HepG2 (cell line): Measurements from ENCODE around the gene PLOD2. TPM values are rescaled to one million over a fixed set of nuclear protein-coding genes. Genes with fewer than 3 reads are reported as not detected.

ENCODE experiments used
- ATAC-seq: fragments of 200-7000 bp; cut with Tn5 transposase; 3 replicates; pipeline ENCODE4 v1.9.1; 2020; ENCODE audit warnings: mild to moderate bottlenecking, moderate library complexity
- BruUV-seq: library from RNA; stranded (reverse); fragments of 400-500 nt; replicated peaks from 2 replicates; lab custom pipeline; 2021; lab: Mats Ljungman, UMichigan
- CTCF ChIA-PET: fragments of 300-600 bp; formaldehyde crosslinking; extraction: SDS; loops from one replicate; lab custom pipeline; 2021; ENCODE audit warnings: low total read pairs, inconsistent platforms, low intra/inter-chr PET ratio; lab: Yijun Ruan, JAX
- POLR2A ChIA-PET: fragments of 350-600 bp; sonication (Branson Sonifier 250); formaldehyde crosslinking; loops from one replicate; lab custom pipeline; 2020; ENCODE audit warnings: antibody characterized with exemption, inconsistent platforms; lab: Yijun Ruan, JAX
- DNase-seq: peaks from one replicate; pipeline ENCODE4 v3.0.0-alpha.2; 2015; ENCODE audit warnings: low spot score
- FAIRE-seq: peaks from 3 replicates; lab custom pipeline; 2011; peaks lifted over from hg19 to GRCh38; lab: Jason Lieb, UNC
- H2AFZ ChIP-seq: one replicate; pipeline ENCODE4 v1.6.1; 2011; ENCODE audit warnings: low read length, inconsistent platforms
- H3K27ac ChIP-seq: fragments of 300-600 bp; 3 replicates; pipeline ENCODE4 v1.8.0; 2011; ENCODE audit warnings: mixed run types, mild to moderate bottlenecking, mixed read lengths, low read length, inconsistent platforms; ENCODE audit not compliant: insufficient read depth; ENCODE audit errors: extremely low read length
- H3K27me3 ChIP-seq, 2 experiments: fragments of 200-600 bp in 1 of 2; 2 replicates in 1 of 2; 3 replicates in 1 of 2; pipeline versions ENCODE4 v1.6.0 to v1.8.0; 2011; ENCODE audit warnings: low read length in 2 of 2, mild to moderate bottlenecking in 2 of 2, moderate library complexity in 2 of 2, inconsistent platforms in 1 of 2; ENCODE audit not compliant: insufficient read depth in 2 of 2, control insufficient read depth in 1 of 2
- H3K36me3 ChIP-seq, 2 experiments: fragments of 200-600 bp in 1 of 2; replicated peaks in 1 of 2; 2 replicates in 1 of 2; 3 replicates in 1 of 2; pipeline versions ENCODE4 v1.5.1 to v1.8.0; 2011; ENCODE audit warnings: low read length in 2 of 2, inconsistent platforms in 1 of 2; ENCODE audit not compliant: insufficient read depth in 2 of 2, control insufficient read depth in 1 of 2
- H3K4me1 ChIP-seq: 2 replicates; pipeline ENCODE4 v1.5.1; 2012; ENCODE audit warnings: low read length, inconsistent platforms; ENCODE audit not compliant: insufficient read depth
- H3K4me2 ChIP-seq: 2 replicates; pipeline ENCODE4 v1.6.0; 2011; ENCODE audit warnings: low read depth, low read length, inconsistent platforms
- H3K4me3 ChIP-seq, 3 experiments: fragments of 200-600 bp in 1 of 3; sonication (generic), shearing (Covaris generic) in 1 of 3; replicated peaks in 1 of 3; 2 replicates each; pipeline ENCODE4 v1.5.1; 2011 to 2016; ENCODE audit warnings: low read length in 3 of 3, inconsistent platforms in 2 of 3, low read depth in 2 of 3, mild to moderate bottlenecking in 2 of 3, control low read depth in 1 of 3, mixed read lengths in 1 of 3; ENCODE audit not compliant: insufficient read depth in 1 of 3
- H3K79me2 ChIP-seq: one replicate; pipeline ENCODE4 v1.6.1; 2011; ENCODE audit warnings: low read length, inconsistent platforms; ENCODE audit not compliant: insufficient read depth
- H3K9ac ChIP-seq: 2 replicates; pipeline ENCODE4 v1.6.0; 2011; ENCODE audit warnings: mild to moderate bottlenecking, low read depth, low read length, inconsistent platforms; ENCODE audit not compliant: insufficient read depth
- H3K9me3 ChIP-seq: 2 replicates; pipeline ENCODE4 v1.5.1; 2012; ENCODE audit warnings: mild to moderate bottlenecking, low read length
- H4K20me1 ChIP-seq: 2 replicates; pipeline ENCODE4 v1.6.0; 2011; ENCODE audit warnings: inconsistent platforms, mild to moderate bottlenecking, low read length, moderate library complexity; ENCODE audit not compliant: insufficient read depth
- CTCF ChIP-seq: sonication (generic); formaldehyde crosslinking; IDR thresholded peaks from 2 replicates; pipeline ENCODE4 v1.5.0; 2020; ENCODE audit warnings: mild to moderate bottlenecking, missing genetic modification reagents, moderate library complexity
- FOXA1 ChIP-seq, 2 experiments: fragments of 450-650 bp in 1 of 2; sonication (generic) in 1 of 2; formaldehyde crosslinking in 1 of 2; IDR thresholded peaks; 2 replicates each; pipeline versions ENCODE4 v1.4.0 to v1.6.1; 2016 to 2020; ENCODE audit warnings: missing genetic modification reagents in 1 of 2
- KDM4B ChIP-seq: sonication (generic); formaldehyde crosslinking; IDR thresholded peaks from 2 replicates; pipeline ENCODE4 v1.4.0; 2020; ENCODE audit warnings: missing genetic modification reagents
- SALL2 ChIP-seq: sonication (generic); formaldehyde crosslinking; IDR thresholded peaks from 2 replicates; pipeline ENCODE4 v1.8.1; 2023; ENCODE audit warnings: mild to moderate bottlenecking, missing genetic modification reagents, inconsistent platforms
- SRSF9 ChIP-seq: fragments of 200-400 bp; formaldehyde crosslinking; IDR thresholded peaks from 2 replicates; pipeline ENCODE4 v1.6.1; 2018; ENCODE audit warnings: borderline replicate concordance, mild to moderate bottlenecking, low read depth, low read length; ENCODE audit not compliant: insufficient read depth, poor library complexity, severe bottlenecking
- TERF1 ChIP-seq: sonication (generic); formaldehyde crosslinking; IDR thresholded peaks from 2 replicates; pipeline ENCODE4 v1.8.0; 2022; ENCODE audit warnings: mild to moderate bottlenecking, missing genetic modification reagents, moderate library complexity
- ZBTB2 ChIP-seq: sonication (generic); formaldehyde crosslinking; IDR thresholded peaks from 2 replicates; pipeline ENCODE4 v1.8.0; 2022; ENCODE audit warnings: low read depth, missing genetic modification reagents
- ZNF407 ChIP-seq: sonication (generic); formaldehyde crosslinking; IDR thresholded peaks from one replicate; pipeline ENCODE4 v1.5.1; 2020; ENCODE audit warnings: mild to moderate bottlenecking, missing genetic modification reagents; ENCODE audit errors: not compliant biosample characterization
- ZNF7 ChIP-seq: IDR thresholded peaks from 2 replicates; pipeline ENCODE4 v1.6.1; 2016; ENCODE audit warnings: missing biosample characterization, missing genetic modification reagents
- ZNF788 ChIP-seq: sonication (generic); formaldehyde crosslinking; IDR thresholded peaks from 2 replicates; pipeline ENCODE4 v1.5.0; 2020; ENCODE audit warnings: mild to moderate bottlenecking, missing genetic modification reagents, borderline replicate concordance
- ZSCAN31 ChIP-seq: sonication (generic); formaldehyde crosslinking; IDR thresholded peaks from 2 replicates; pipeline ENCODE4 v1.5.0; 2020; ENCODE audit warnings: low read depth, mild to moderate bottlenecking, missing genetic modification reagents
- WGBS: methylation state at CpG from one replicate; pipeline ENCODE4 v1.1.6; 2017; ENCODE audit warnings: low lambda C conversion rate; 5-methylcytosine and 5-hydroxymethylcytosine counted together
- in situ Hi-C: cut with HindIII; loops from 2 replicates; pipeline ENCODE4 v1.10.0; 2017; ENCODE audit warnings: low pct_unique_long_range_greater_than_20kb; ENCODE audit not compliant: extremely low pct_ligation_motif_present
- intact Hi-C: fragments of 100-400 bp; cut with micrococcal nuclease; formaldehyde crosslinking; loops from one replicate; pipeline ENCODE4 v1.10.0; 2022; ENCODE audit not compliant: unreplicated experiment
- polyA plus RNA-seq, 8 experiments: library from polyadenylated mRNA; depleted of rRNA in 3 of 8; stranded (reverse) in 7 of 8; unstranded in 1 of 8; fragments of >200 nt; fragmentation: Illumina TruSeq in 4 of 8; extraction: Trizol in 4 of 8; gene quantifications; 2 replicates each; pipeline versions ENCODE4 v1.2.1 to v1.2.3, GENCODE V29; 2011 to 2016; ENCODE audit warnings: low read depth in 4 of 8, missing spikeins in 1 of 8, mixed read lengths in 1 of 8; ENCODE audit not compliant: insufficient read depth in 1 of 8
- total RNA-seq, 5 experiments: library from RNA; depleted of rRNA; stranded (reverse); fragments of >200 nt; fragmentation: Illumina TruSeq; extraction: Trizol; gene quantifications; 2 replicates each; pipeline ENCODE4 v1.2.3, GENCODE V29; 2016; ENCODE audit warnings: low read depth in 1 of 5

The PLOD2 gene
- total and polyA plus RNA-seq, 2 of the 13 experiments (the other 11 are each of a cell fraction or from before 2014, with no cell fraction given) = 107 to 161 TPM

DNA sequence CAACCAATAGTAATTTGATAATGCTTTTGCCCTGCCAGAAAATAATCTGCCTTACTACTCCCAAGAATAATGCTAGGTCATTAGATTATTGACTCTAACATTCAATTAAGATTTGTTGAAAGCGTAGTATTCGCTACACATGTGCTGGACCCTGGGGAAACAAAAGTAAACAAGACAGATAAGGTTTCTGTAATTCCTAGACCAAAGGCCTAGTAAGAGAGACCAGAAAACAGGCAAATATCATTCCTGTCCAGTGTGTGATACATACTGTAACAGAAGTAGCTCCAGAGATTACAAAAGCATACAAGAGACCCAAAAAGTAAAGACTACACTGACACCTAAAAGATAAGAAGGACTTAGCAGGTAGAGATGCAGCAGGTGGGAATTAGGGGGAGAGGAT is 60.8 kb downstream of the PLOD2 start:
- CTCF ChIA-PET = no interaction called here
- in situ Hi-C loops (no loop called here), intact Hi-C loops (no loop called here)
- no TSS peak for BruUV-seq
- whole genome bisulfite sequencing = 89% methylated on average over 2 of the region's 2 CpGs
- Histone ChIP-seq H3K4me1 (peaks cover 22% of the 10 kb centered on the region), H2AFZ (no peak overlapping the region), H3K36me3 (peaks cover 11 to 51% of the 10 kb centered on the region in 2 experiments), H3K79me2 (peaks cover 7% of the 10 kb centered on the region), H3K9me3 (no peaks in the 10 kb centered on the region), H3K27ac (peak overlapping the region; percentile 31), H3K4me3 (no peak overlapping the region), H4K20me1 (0 out of 2 replicates have a peak, but pooled peaks cover 2% of the 10 kb centered on the region), H3K9ac (no peak overlapping the region), H3K27me3 (no peaks in the 10 kb centered on the region), H3K4me2 (no peak overlapping the region)
- DNase-seq = peak; percentile 16
- POLR2A ChIA-PET = interaction anchor here (1.0 kb wide), 1 partner anchor 61 kb away, joined by 3 read pairs; no protein-coding TSS in a partner anchor
- ATAC-seq = peak; percentile 67
- no peak for FAIRE-seq
- TF ChIP-seq ZNF407 (CRISPR knock-in tag) (no peak), CTCF (no peak), ZBTB2 (CRISPR knock-in tag) (no peak), KDM4B (no peak), ZNF788 (CRISPR knock-in tag) (no peak), TERF1 (CRISPR knock-in tag) (no peak), SRSF9 (no peak), FOXA1 (IDR thresholded peaks at IDR 0.05) (no peak), FOXA1 (CRISPR knock-in tag; IDR thresholded peaks at IDR 0.05) (0 out of 2 replicates have a peak, but pooled peaks have one; percentile 12), ZNF7 (CRISPR knock-in tag) (no peak), ZSCAN31 (no peak), SALL2 (no peak)
